SK-N-SH treated with all-trans-retinoic acid at 6 μM for 48 hours (cell line): ENCODE results near the gene ITGAV.

Experiments
- ATAC-seq: fragments of 200-7000 bp; cut with Tn5 transposase; 3 replicates; pipeline ENCODE4 v1.9.1; 2020; ENCODE audit warnings: mild to moderate bottlenecking, moderate library complexity
- ARNTL ChIP-seq: fragments of 450-650 bp; formaldehyde crosslinking; IDR thresholded peaks from 2 replicates; pipeline ENCODE4 v1.5.0; 2020; ENCODE audit warnings: low read depth, mild to moderate bottlenecking, moderate library complexity, borderline replicate concordance
- BACH2 ChIP-seq: fragments of 250-450 bp; sonication (Bioruptor Pico); IDR thresholded peaks from 2 replicates; pipeline ENCODE4 v1.9.0; 2021; ENCODE audit warnings: mild to moderate bottlenecking, borderline replicate concordance
- CREB5 ChIP-seq: fragments of 250-450 bp; sonication (Bioruptor Pico); IDR thresholded peaks from 2 replicates; pipeline ENCODE4 v1.5.1; 2020; ENCODE audit warnings: low read depth, mild to moderate bottlenecking, moderate library complexity
- CSDC2 ChIP-seq: fragments of 250-450 bp; sonication (Bioruptor Pico); IDR thresholded peaks from 2 replicates; pipeline ENCODE4 v1.5.0; 2020; ENCODE audit warnings: mild to moderate bottlenecking, moderate library complexity
- ESRRG ChIP-seq: fragments of 250-450 bp; sonication (Bioruptor Pico); IDR thresholded peaks from 2 replicates; pipeline ENCODE4 v1.6.1; 2021; ENCODE audit warnings: mild to moderate bottlenecking
- GLIS3 ChIP-seq: fragments of 250-450 bp; sonication (Bioruptor Pico); IDR thresholded peaks from 2 replicates; pipeline ENCODE4 v1.5.0; 2020; ENCODE audit warnings: mild to moderate bottlenecking, moderate library complexity
- ISL1 ChIP-seq: fragments of 250-450 bp; sonication (Bioruptor Pico); IDR thresholded peaks from 2 replicates; pipeline ENCODE4 v2.1.2; 2022; ENCODE audit warnings: mild to moderate bottlenecking, moderate library complexity
- OSR1 ChIP-seq: fragments of 250-450 bp; sonication (Bioruptor Pico); IDR thresholded peaks from 2 replicates; pipeline ENCODE4 v1.8.0; 2022; ENCODE audit warnings: moderate library complexity, mild to moderate bottlenecking, inconsistent platforms
- POU6F1 ChIP-seq: fragments of 250-450 bp; sonication (Bioruptor Pico); IDR thresholded peaks from 2 replicates; pipeline ENCODE4 v1.8.0; 2021; ENCODE audit warnings: low read depth, mild to moderate bottlenecking, moderate library complexity, borderline replicate concordance
- PPARA ChIP-seq: fragments of 250-450 bp; sonication (Bioruptor Pico); IDR thresholded peaks from 2 replicates; pipeline ENCODE4 v1.5.0; 2020; ENCODE audit warnings: mild to moderate bottlenecking, borderline replicate concordance
- RARB ChIP-seq: fragments of 250-450 bp; sonication (Bioruptor Pico); IDR thresholded peaks from 2 replicates; pipeline ENCODE4 v1.8.0; 2021; ENCODE audit warnings: mild to moderate bottlenecking, moderate library complexity
- SNAI2 ChIP-seq: fragments of 250-450 bp; sonication (Bioruptor Pico); IDR thresholded peaks from 2 replicates; pipeline ENCODE4 v1.5.0; 2020; ENCODE audit warnings: mild to moderate bottlenecking, moderate library complexity
- TCF4 ChIP-seq: fragments of 250-450 bp; sonication (Bioruptor Pico); IDR thresholded peaks from 2 replicates; pipeline ENCODE4 v1.8.0; 2021; ENCODE audit warnings: mild to moderate bottlenecking, moderate library complexity, borderline replicate concordance
- TOX ChIP-seq: fragments of 250-450 bp; sonication (Bioruptor Pico); IDR thresholded peaks from 2 replicates; pipeline ENCODE4 v1.8.0; 2021; ENCODE audit warnings: mild to moderate bottlenecking, moderate library complexity, borderline replicate concordance
- TSHZ2 ChIP-seq: fragments of 250-450 bp; sonication (Bioruptor Pico); IDR thresholded peaks from 2 replicates; pipeline ENCODE4 v1.5.0; 2020; ENCODE audit warnings: mild to moderate bottlenecking, moderate library complexity
- ZFP3 ChIP-seq: fragments of 250-450 bp; sonication (Bioruptor Pico); IDR thresholded peaks from 2 replicates; pipeline ENCODE4 v1.5.0; 2020; ENCODE audit warnings: mild to moderate bottlenecking, moderate library complexity
- ZFP30 ChIP-seq: fragments of 450-650 bp; formaldehyde crosslinking; IDR thresholded peaks from 2 replicates; pipeline ENCODE4 v1.5.0; 2022; ENCODE audit warnings: mild to moderate bottlenecking, moderate library complexity
- ZNF565 ChIP-seq: fragments of 450-650 bp; formaldehyde crosslinking; conservative IDR thresholded peaks from 2 replicates; pipeline ENCODE4 v1.5.0; 2020; ENCODE audit warnings: low read depth, mild to moderate bottlenecking, moderate library complexity
- TF ChIP-seq, protein P1 (sequence below): fragments of 250-450 bp; sonication (Bioruptor Pico); IDR thresholded peaks from 2 replicates; pipeline ENCODE4 v1.5.1; 2021; ENCODE audit warnings: mild to moderate bottlenecking, moderate library complexity

The ITGAV gene

GRCh38 chr2:186714611-186715010, 124.8 kb downstream of the ITGAV start:
- TF ChIP-seq OSR1 (CRISPR knock-in tag) (no peak), CREB5 (no peak), ARNTL (no peak), SNAI2 (CRISPR knock-in tag) (no peak), TSHZ2 (no peak), CSDC2 (CRISPR knock-in tag) (no peak), ESRRG (CRISPR knock-in tag) (no peak), BACH2 (no peak), TCF4 (CRISPR knock-in tag) (no peak), ISL1 (no peak), RARB (CRISPR knock-in tag) (no peak), ZFP3 (CRISPR knock-in tag) (no peak)
- TF ChIP-seq, protein P1, sequence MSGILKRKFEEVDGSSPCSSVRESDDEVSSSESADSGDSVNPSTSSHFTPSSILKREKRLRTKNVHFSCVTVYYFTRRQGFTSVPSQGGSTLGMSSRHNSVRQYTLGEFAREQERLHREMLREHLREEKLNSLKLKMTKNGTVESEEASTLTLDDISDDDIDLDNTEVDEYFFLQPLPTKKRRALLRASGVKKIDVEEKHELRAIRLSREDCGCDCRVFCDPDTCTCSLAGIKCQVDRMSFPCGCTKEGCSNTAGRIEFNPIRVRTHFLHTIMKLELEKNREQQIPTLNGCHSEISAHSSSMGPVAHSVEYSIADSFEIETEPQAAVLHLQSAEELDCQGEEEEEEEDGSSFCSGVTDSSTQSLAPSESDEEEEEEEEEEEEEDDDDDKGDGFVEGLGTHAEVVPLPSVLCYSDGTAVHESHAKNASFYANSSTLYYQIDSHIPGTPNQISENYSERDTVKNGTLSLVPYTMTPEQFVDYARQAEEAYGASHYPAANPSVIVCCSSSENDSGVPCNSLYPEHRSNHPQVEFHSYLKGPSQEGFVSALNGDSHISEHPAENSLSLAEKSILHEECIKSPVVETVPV = no peak
- TF ChIP-seq, all 23 proteins: peak for 0
- no peak for ATAC-seq

DNA sequence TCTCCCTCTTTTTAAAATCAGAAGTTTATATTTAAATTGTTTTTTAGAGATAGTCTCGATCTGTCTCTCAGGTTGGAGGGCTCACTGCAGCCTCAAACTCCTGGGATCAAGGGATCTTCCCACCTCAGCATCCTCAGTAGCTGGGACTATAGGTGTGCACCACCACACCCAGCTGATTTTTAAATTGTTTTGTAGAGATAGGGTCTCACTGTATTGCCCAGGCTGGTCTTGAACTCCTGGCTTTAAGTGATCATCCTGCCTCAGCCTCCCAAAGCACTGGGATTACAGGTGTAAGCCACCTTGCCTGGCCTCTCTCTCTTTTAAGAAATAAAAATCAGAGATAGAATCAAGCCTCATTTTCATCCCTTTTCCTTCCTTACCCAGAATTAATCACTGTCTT, 126.1 kb downstream of the ITGAV start:
- TF ChIP-seq PPARA (no peak), ZFP30 (CRISPR knock-in tag) (no peak), TCF4 (CRISPR knock-in tag) (no peak), GLIS3 (CRISPR knock-in tag) (no peak), ZFP3 (CRISPR knock-in tag) (no peak), TOX (no peak), ZNF565 (CRISPR knock-in tag) (no peak), TSHZ2 (no peak), CSDC2 (CRISPR knock-in tag) (no peak), RARB (CRISPR knock-in tag) (no peak), BACH2 (no peak), OSR1 (CRISPR knock-in tag) (no peak), POU6F1 (no peak)
- TF ChIP-seq, all 23 proteins: peak for 0
- no peak for ATAC-seq

DNA sequence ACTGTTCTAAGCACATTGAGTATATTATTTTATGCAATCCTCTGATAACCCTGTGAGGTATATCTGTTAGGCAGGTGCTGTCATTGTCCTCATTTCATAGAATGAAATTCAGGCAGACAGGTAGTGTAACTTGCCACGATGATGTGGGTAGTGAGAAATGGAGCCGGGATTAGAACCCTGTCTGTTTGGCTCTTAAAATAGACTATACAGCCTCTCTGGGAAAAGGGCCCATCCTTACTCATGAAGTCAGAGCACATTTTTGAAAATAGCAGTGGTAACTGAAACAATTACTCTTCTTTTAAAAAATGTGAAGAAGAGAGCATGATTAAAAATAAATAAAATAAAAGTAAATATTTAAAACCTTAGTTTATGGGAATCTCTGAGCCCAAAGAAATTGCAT, 127.0 kb downstream of the ITGAV start:
- no peak for TF ChIP-seq TSHZ2
- TF ChIP-seq OSR1 (CRISPR knock-in tag) = no peak
- no peak for ATAC-seq
